ENCODE results near the gene HYI.
"Not testable (repeated sequence)": the region's sequence is repeated elsewhere in the genome, so short reads cannot be mapped to it uniquely, and the experiment has no call there.

GRCh38 chr1:43501806-43502205 is 48.1 kb upstream of the HYI start:
- TF ChIP-seq POLR2A, TAF1 (IDR thresholded peaks at IDR 0.05; ENCODE audit: low read depth, low read length): not testable (repeated sequence)

All from GM12891 (cell line).